Panc1 (cell line): ENCODE measurements around the gene SNRPA1.

Source experiments
- CTCF ChIP-seq: fragments of 450-650 bp; IDR thresholded peaks from 2 replicates; pipeline ENCODE4 v1.5.1; 2017; ENCODE audit warnings: mild to moderate bottlenecking
- REST ChIP-seq, 2 experiments: IDR thresholded peaks; 2 replicates each; pipeline ENCODE4 v1.6.1; 2011 to 2012; ENCODE audit warnings: low read depth in 2 of 2, control low read depth in 1 of 2, low read length in 1 of 2, mild to moderate bottlenecking in 1 of 2, moderate library complexity in 1 of 2; ENCODE audit not compliant: insufficient read depth in 1 of 2
- SIN3A ChIP-seq: IDR thresholded peaks from 2 replicates; pipeline ENCODE4 v1.6.1; 2012; ENCODE audit warnings: low read depth, mild to moderate bottlenecking, low read length, moderate library complexity, borderline replicate concordance; ENCODE audit not compliant: insufficient read depth

- no peak for TF ChIP-seq SIN3A
- no peak for TF ChIP-seq CTCF
- no peak for TF ChIP-seq REST (IDR thresholded peaks at IDR 0.05; ENCODE audit: insufficient read depth in 1 of 2, low read depth in 2 of 2, low read length in 1 of 2)
Measured at GRCh38 chr15:101313041-101313761, 18.2 kb upstream of the SNRPA1 start.
